Adrenal gland (tissue), 12 donors: ENCODE data around the gene STYX. TPM values are rescaled to one million over a fixed set of nuclear protein-coding genes. Genes with fewer than 3 reads are reported as not detected.

ENCODE experiments used
- DNase-seq, 7 donors: peaks; one replicate each; pipeline ENCODE4 v3.0.0-alpha.2; 2019 to 2020
- H3K27ac ChIP-seq, 5 donors: fragments of 200-600 bp; sonication (generic) in 4 of 5; 1 replicate in 3 of 5; 2 replicates in 2 of 5; pipeline versions ENCODE4 v1.5.1 to v1.8.0; 2016 to 2020; ENCODE audit warnings: mild to moderate bottlenecking in 1 of 5
- H3K27me3 ChIP-seq: fragments of 200-600 bp; 2 replicates; pipeline ENCODE4 v1.8.0; 2021
- H3K36me3 ChIP-seq, 2 donors: fragments of 200-600 bp; replicated peaks in 1 of 2; 1 replicate in 1 of 2; 2 replicates in 1 of 2; pipeline versions ENCODE4 v1.5.1 to v1.8.0; 2018 to 2022
- H3K4me1 ChIP-seq, 2 donors: fragments of 200-600 bp; replicated peaks in 1 of 2; 1 replicate in 1 of 2; 2 replicates in 1 of 2; pipeline versions ENCODE4 v1.5.1 to v1.8.0; 2018 to 2021
- H3K4me3 ChIP-seq, 4 donors: fragments of 200-600 bp; sonication (generic) in 3 of 4; one replicate each; pipeline ENCODE4 v1.5.1; 2016 to 2018
- H3K9me3 ChIP-seq, 3 donors: fragments of 200-600 bp; sonication (generic) in 1 of 3; replicated peaks in 1 of 3; 1 replicate in 2 of 3; 2 replicates in 1 of 3; pipeline versions ENCODE4 v1.5.1 to v1.8.0; 2016 to 2021
- POLR2A ChIP-seq, 2 donors: fragments of 450-650 bp; IDR thresholded peaks; one replicate each; pipeline ENCODE4 v1.6.1; 2017; ENCODE audit warnings: antibody characterized with exemption in 2 of 2, mild to moderate bottlenecking in 2 of 2, moderate library complexity in 1 of 2
- WGBS, 4 donors: extraction: QIAGEN DNeasy Blood & Tissue Kit in 2 of 4; methylation state at CpG; one replicate each; pipeline versions ENCODE4 v1.1.5 to v1.1.7; 2013 to 2017; 5-methylcytosine and 5-hydroxymethylcytosine counted together
- intact Hi-C, 2 donors: fragments of 100-400 bp; cut with DNase I; formaldehyde crosslinking; loops; one replicate each; pipeline versions ENCODE4 v1.14.1 to v1.15.0; 2022 to 2023
- polyA plus RNA-seq, 3 donors: library from polyadenylated mRNA; stranded (reverse); fragments of 200-250 nt in 2 of 3; fragments of 350-450 nt in 1 of 3; fragmentation: Illumina TruSeq in 1 of 3; extraction: RNeasy Lipid Tissue Mini Kit (QIAGEN cat#74804) in 1 of 3; gene quantifications; one replicate each; pipeline ENCODE4 v1.2.3, GENCODE V29; 2013 to 2014
- total RNA-seq, 9 donors: library from RNA; depleted of rRNA in 4 of 9; stranded (reverse); fragments of >200 nt in 4 of 9; fragments of 120-200 nt in 1 of 9; fragmentation: NEBNext Ultra II Directional in 1 of 9; extraction: Animal tissue kit (Norgen Biotek cat#: 25700) in 1 of 9; gene quantifications; one replicate each; pipeline versions ENCODE4 v1.1.0 to v1.2.4, GENCODE V29; 2013 to 2023
- TF ChIP-seq, protein P1 (sequence below), 6 experiments: fragments of 450-650 bp in 4 of 6; fragments of 200-600 bp in 2 of 6; sonication (generic) in 1 of 6; IDR thresholded peaks; 1 replicate in 5 of 6; 2 replicates in 1 of 6; pipeline versions ENCODE4 v1.5.1 to v1.8.0; 2016 to 2021; ENCODE audit warnings: antibody characterized with exemption in 6 of 6, mild to moderate bottlenecking in 2 of 6, moderate library complexity in 1 of 6
- donor health status: healthy with polysubstance abuse.
- donor health status: Bipolar disorder and iron deficiency.
- donor health status: DM: yes; HTN: yes; CAD: no.
- donor health status: DM: no; HTN: no; CAD: no.
- donor health status: DM: no; HTN: no; CAD: no.
- donor health status: DM: yes; HTN: yes; CAD: no.

Gene STYX
- total and polyA plus RNA-seq, 12 donors, result 1.6 to 13.0 (median 6.4) TPM

- peaks cover 0 to 18% of the 10 kb centered on the region in 2 donors for H3K36me3 ChIP-seq
- no peak overlapping the region for H3K27ac ChIP-seq
- H3K27me3 ChIP-seq, result no peaks in the 10 kb centered on the region
- H3K9me3 ChIP-seq, result no peaks in the 10 kb centered on the region
- no peak overlapping the region for H3K4me3 ChIP-seq
- TF ChIP-seq, protein P1, sequence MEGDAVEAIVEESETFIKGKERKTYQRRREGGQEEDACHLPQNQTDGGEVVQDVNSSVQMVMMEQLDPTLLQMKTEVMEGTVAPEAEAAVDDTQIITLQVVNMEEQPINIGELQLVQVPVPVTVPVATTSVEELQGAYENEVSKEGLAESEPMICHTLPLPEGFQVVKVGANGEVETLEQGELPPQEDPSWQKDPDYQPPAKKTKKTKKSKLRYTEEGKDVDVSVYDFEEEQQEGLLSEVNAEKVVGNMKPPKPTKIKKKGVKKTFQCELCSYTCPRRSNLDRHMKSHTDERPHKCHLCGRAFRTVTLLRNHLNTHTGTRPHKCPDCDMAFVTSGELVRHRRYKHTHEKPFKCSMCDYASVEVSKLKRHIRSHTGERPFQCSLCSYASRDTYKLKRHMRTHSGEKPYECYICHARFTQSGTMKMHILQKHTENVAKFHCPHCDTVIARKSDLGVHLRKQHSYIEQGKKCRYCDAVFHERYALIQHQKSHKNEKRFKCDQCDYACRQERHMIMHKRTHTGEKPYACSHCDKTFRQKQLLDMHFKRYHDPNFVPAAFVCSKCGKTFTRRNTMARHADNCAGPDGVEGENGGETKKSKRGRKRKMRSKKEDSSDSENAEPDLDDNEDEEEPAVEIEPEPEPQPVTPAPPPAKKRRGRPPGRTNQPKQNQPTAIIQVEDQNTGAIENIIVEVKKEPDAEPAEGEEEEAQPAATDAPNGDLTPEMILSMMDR (IDR thresholded peaks at IDR 0.05), result no peak
- no peak for TF ChIP-seq POLR2A (IDR thresholded peaks at IDR 0.05)
- intact Hi-C loops, result no loop called here
- H3K4me1 ChIP-seq, result no peaks in the 10 kb centered on the region
- no peak for DNase-seq
These were observed 39.9 kb downstream of the STYX start for GRCh38 chr14:52769887-52770286.

DNA sequence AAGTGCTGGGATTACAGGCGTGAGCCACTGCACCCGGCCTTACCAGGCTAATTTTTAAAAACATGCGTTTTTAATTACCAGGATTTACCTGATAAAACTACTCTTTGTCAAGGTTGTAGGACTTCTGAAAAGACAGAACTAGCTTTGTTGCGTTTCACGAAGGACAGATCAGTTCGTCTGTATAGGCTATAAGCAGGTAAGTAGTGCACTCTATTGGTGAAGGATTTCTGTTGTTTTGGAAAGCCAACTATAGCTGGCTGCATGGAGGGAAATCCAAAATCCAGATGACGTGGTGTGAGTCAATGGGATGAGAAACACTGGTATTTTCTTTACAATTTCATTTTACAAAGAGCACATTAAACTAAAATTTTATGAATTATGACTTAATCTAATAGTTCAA is 46.9 kb downstream of the STYX start:
- Histone ChIP-seq H3K36me3 (peaks cover 0 to 6% of the 10 kb centered on the region in 2 donors), H3K27me3 (no peaks in the 10 kb centered on the region)
- no peak for TF ChIP-seq POLR2A (IDR thresholded peaks at IDR 0.05)
- TF ChIP-seq, protein P1 (IDR thresholded peaks at IDR 0.05), result no peak

DNA sequence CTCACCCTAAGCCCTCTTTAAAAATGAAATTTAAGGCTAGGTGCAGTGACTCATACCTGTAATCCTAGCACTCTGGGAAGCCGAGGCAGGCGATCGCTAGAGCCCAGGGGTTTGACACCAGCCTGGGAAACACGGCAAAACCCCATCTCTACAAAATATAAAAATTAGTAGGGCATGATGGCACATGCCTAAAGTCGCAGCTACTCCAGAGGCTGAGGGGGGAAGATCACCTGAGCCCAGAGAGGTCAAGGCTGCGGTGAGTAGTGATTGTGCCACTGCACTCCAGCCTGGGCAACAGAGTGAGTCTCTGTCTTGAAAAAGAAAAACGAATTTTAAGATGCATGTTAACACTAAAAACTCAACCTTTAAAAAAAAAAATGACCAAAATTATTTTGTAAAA is 48.7 kb downstream of the STYX start:
- WGBS, 4 donors, result 74 to 81% (median 79%) methylated on average over 7 of the region's 7 CpGs
- Histone ChIP-seq H3K27me3 (no peaks in the 10 kb centered on the region), H3K9me3 (no peaks in the 10 kb centered on the region), H3K4me1 (no peaks in the 10 kb centered on the region), H3K27ac (no peak overlapping the region), H3K36me3 (peaks cover 0 to 6% of the 10 kb centered on the region in 2 donors), H3K4me3 (no peak overlapping the region)
- intact Hi-C loops, result no loop called here
- TF ChIP-seq POLR2A (IDR thresholded peaks at IDR 0.05), result no peak
- peak in 2 of 7 donors; percentile 13 to 26 for DNase-seq

More for the DNA sequence above, 46.9 kb downstream of the STYX start:
- no peak for DNase-seq
- Histone ChIP-seq H3K27ac (no peak overlapping the region), H3K4me1 (no peaks in the 10 kb centered on the region), H3K4me3 (no peak overlapping the region), H3K9me3 (no peaks in the 10 kb centered on the region)
- intact Hi-C loops, result no loop called here
- WGBS, 4 donors, result 84 to 91% (median 88%) methylated on average over 7 of the region's 7 CpGs

- Histone ChIP-seq H3K27me3 (no peaks in the 10 kb centered on the region), H3K4me3 (no peak overlapping the region), H3K4me1 (no peaks in the 10 kb centered on the region), H3K9me3 (no peaks in the 10 kb centered on the region), H3K27ac (no peak overlapping the region), H3K36me3 (peaks cover 0 to 6% of the 10 kb centered on the region in 2 donors)
- WGBS, 4 donors, result 94 to 98% (median 96%) methylated on average over 1 of the region's 1 CpG
- TF ChIP-seq POLR2A (IDR thresholded peaks at IDR 0.05), result no peak
- TF ChIP-seq, protein P1 (IDR thresholded peaks at IDR 0.05), result no peak
- DNase-seq, result no peak
- intact Hi-C loops, result no loop called here
These were observed 50.9 kb downstream of the STYX start for GRCh38 chr14:52780893-52781292.

DNA sequence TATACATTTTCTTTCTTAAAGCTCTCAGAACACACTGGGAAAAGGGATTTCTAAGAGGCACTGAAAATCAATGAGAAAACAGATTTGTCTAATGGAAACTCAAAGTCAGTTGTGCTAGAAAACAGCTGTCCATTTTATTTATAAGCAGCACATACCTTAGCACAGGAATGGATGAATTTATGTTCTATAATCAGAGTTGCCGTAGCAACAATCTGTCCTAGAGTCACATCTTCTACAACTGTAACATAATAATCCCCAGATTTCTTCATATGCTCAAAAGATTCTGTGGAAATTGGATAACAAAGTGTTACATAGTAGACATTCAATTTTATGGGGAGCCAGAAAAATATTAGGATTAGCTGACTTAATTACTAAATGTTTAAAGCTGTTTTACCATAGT is 51.7 kb downstream of the STYX start:
- no peaks in the 10 kb centered on the region for H3K4me1 ChIP-seq
- TF ChIP-seq, protein P1 (IDR thresholded peaks at IDR 0.05), result no peak
- TF ChIP-seq POLR2A (IDR thresholded peaks at IDR 0.05), result no peak
- intact Hi-C loops, result no loop called here

More for the DNA sequence above, 51.7 kb downstream of the STYX start:
- H3K4me3 ChIP-seq, result no peak overlapping the region
- no peak overlapping the region for H3K27ac ChIP-seq
- peaks cover 0 to 6% of the 10 kb centered on the region in 2 donors for H3K36me3 ChIP-seq
- 97 to 100% (median 99%) methylated on average over 1 of the region's 1 CpG for WGBS, 4 donors
- no peak for DNase-seq
- H3K27me3 ChIP-seq, result no peaks in the 10 kb centered on the region
- H3K9me3 ChIP-seq, result no peaks in the 10 kb centered on the region
